Prostate gland (tissue), 2 donors: Measurements from ENCODE around the gene FAM13B.

Experiments used
- POLR2A ChIP-seq: fragments of 450-650 bp; IDR thresholded peaks from one replicate; pipeline ENCODE4 v1.6.1; 2016; ENCODE audit warnings: antibody characterized with exemption, mild to moderate bottlenecking
- POLR2AphosphoS5 ChIP-seq: sonication (generic); formaldehyde crosslinking; IDR thresholded peaks from one replicate; pipeline ENCODE4 v1.6.1; 2017; ENCODE audit warnings: antibody characterized with exemption
- TF ChIP-seq, protein P1 (sequence below), 4 experiments: fragments of 200-600 bp in 2 of 4; fragments of 450-650 bp in 2 of 4; sonication (generic) in 2 of 4; IDR thresholded peaks; 1 replicate in 3 of 4; 2 replicates in 1 of 4; pipeline ENCODE4 v1.5.1; 2016 to 2019; ENCODE audit warnings: antibody characterized with exemption in 4 of 4, mild to moderate bottlenecking in 2 of 4, moderate library complexity in 2 of 4

DNA sequence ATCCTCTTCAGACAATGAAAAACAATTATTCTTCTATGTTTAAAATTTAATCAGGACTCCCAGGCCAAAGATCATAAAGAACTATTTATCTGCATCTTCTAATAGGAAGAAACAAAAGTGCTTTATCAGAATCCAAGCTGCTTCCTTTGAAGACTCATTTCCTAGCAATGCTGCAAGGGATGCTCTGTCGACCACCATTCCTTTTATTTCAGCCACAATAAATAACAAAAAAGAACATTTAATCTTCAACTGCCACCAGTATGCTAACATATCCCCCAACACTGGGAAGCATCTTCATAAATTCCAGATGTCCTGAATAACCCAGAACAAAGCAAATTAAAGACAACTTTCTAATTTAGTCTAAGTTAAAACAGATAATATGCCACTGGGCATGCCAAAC lies 74.9 kb downstream of the FAM13B start:
- TF ChIP-seq, protein P1, sequence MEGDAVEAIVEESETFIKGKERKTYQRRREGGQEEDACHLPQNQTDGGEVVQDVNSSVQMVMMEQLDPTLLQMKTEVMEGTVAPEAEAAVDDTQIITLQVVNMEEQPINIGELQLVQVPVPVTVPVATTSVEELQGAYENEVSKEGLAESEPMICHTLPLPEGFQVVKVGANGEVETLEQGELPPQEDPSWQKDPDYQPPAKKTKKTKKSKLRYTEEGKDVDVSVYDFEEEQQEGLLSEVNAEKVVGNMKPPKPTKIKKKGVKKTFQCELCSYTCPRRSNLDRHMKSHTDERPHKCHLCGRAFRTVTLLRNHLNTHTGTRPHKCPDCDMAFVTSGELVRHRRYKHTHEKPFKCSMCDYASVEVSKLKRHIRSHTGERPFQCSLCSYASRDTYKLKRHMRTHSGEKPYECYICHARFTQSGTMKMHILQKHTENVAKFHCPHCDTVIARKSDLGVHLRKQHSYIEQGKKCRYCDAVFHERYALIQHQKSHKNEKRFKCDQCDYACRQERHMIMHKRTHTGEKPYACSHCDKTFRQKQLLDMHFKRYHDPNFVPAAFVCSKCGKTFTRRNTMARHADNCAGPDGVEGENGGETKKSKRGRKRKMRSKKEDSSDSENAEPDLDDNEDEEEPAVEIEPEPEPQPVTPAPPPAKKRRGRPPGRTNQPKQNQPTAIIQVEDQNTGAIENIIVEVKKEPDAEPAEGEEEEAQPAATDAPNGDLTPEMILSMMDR (IDR thresholded peaks at IDR 0.05), result no peak
- TF ChIP-seq POLR2AphosphoS5, result no peak
- TF ChIP-seq POLR2A, result no peak
